Ovary (tissue), 9 donors: ENCODE data around the gene RPTOR. TPM values are rescaled to one million over a fixed set of nuclear protein-coding genes. Genes with fewer than 3 reads are reported as not detected.
"Not testable (repeated sequence)": the region's sequence is repeated elsewhere in the genome, so short reads cannot be mapped to it uniquely, and the experiment has no call there.

ENCODE experiments used
- DNase-seq, 5 donors: peaks; one replicate each; pipeline ENCODE4 v3.0.0-alpha.2; 2019 to 2020
- H3K27ac ChIP-seq, 2 donors: fragments of 200-600 bp; one replicate each; pipeline versions ENCODE4 v1.5.1 to v1.8.0; 2019 to 2022
- H3K27me3 ChIP-seq: fragments of 200-600 bp; one replicate; pipeline ENCODE4 v1.8.0; 2022
- H3K36me3 ChIP-seq: fragments of 200-600 bp; sonication (generic); one replicate; pipeline ENCODE4 v1.5.1; 2019
- H3K4me1 ChIP-seq: one replicate; pipeline ENCODE4 v1.8.1; 2013; ENCODE audit warnings: mild to moderate bottlenecking, moderate library complexity; ENCODE audit not compliant: insufficient read depth
- H3K4me3 ChIP-seq: fragments of 200-600 bp; sonication (generic); one replicate; pipeline ENCODE4 v1.5.1; 2017
- H3K9me3 ChIP-seq, 2 donors: fragments of 200-600 bp in 1 of 2; sonication (generic) in 1 of 2; one replicate each; pipeline versions ENCODE4 v1.5.1 to v1.8.1; 2013 to 2019; ENCODE audit warnings: mild to moderate bottlenecking in 1 of 2, moderate library complexity in 1 of 2
- CTCF ChIP-seq, 3 donors: fragments of 450-650 bp in 2 of 3; fragments of 200-600 bp in 1 of 3; IDR thresholded peaks; one replicate each; pipeline versions ENCODE4 v1.5.1 to v1.8.0; 2016 to 2022; ENCODE audit warnings: antibody characterized with exemption in 3 of 3, mild to moderate bottlenecking in 1 of 3
- EP300 ChIP-seq: sonication (generic); formaldehyde crosslinking; IDR thresholded peaks from one replicate; pipeline ENCODE4 v1.6.1; 2017; ENCODE audit warnings: antibody characterized with exemption
- POLR2A ChIP-seq: fragments of 450-650 bp; IDR thresholded peaks from one replicate; pipeline ENCODE4 v1.6.1; 2017; ENCODE audit warnings: antibody characterized with exemption, mild to moderate bottlenecking, moderate library complexity
- WGBS, 3 donors: extraction: QIAGEN DNeasy Blood & Tissue Kit in 1 of 3; methylation state at CpG; one replicate each; pipeline versions ENCODE4 v1.1.5 to v1.1.7; 2013 to 2017; 5-methylcytosine and 5-hydroxymethylcytosine counted together
- intact Hi-C, 4 donors: fragments of 100-400 bp; cut with DNase I; formaldehyde crosslinking; loops; one replicate each; pipeline versions ENCODE4 v1.11.0 to v1.15.1; 2022 to 2023
- polyA plus RNA-seq, 2 donors: library from polyadenylated mRNA; stranded (reverse); fragments of 200-250 nt in 1 of 2; fragments of 350-450 nt in 1 of 2; fragmentation: Illumina TruSeq in 1 of 2; extraction: RNeasy Lipid Tissue Mini Kit (QIAGEN cat#74804) in 1 of 2; gene quantifications; one replicate each; pipeline ENCODE4 v1.2.3, GENCODE V29; 2013 to 2014
- total RNA-seq, 7 donors: library from RNA; depleted of rRNA in 2 of 7; stranded (reverse); fragments of >200 nt in 2 of 7; fragmentation: NEBNext Ultra II Directional in 3 of 7; extraction: Animal tissue kit (Norgen Biotek cat#: 25700) in 3 of 7; gene quantifications; one replicate each; pipeline versions ENCODE4 v1.1.0 to v1.2.4, GENCODE V29; 2016 to 2023
- donor health status: DM: no; HTN: no; CAD: no; lungs with moderate emphysema.
- donor health status: DM: no; HTN: no; CAD: no.
- donor health status: Bipolar disorder and iron deficiency.
- donor health status: DM: yes; HTN: yes; CAD: no.
- donor health status: DM: no; HTN: no; CAD: no.
- donor health status: DM: yes; HTN: yes; CAD: no.

Gene RPTOR
- total and polyA plus RNA-seq, 9 donors: 11.1 to 41.9 (median 27.9) TPM

GRCh38 chr17:80742581-80743180 lies 198.0 kb downstream of the RPTOR start:
- Histone ChIP-seq H3K36me3 (no peaks in the 10 kb centered on the region), H3K4me3 (no peak overlapping the region), H3K4me1 (no peaks in the 10 kb centered on the region), H3K27me3 (no peaks in the 10 kb centered on the region), H3K9me3 (no peaks in the 10 kb centered on the region), H3K27ac (no peak overlapping the region)
- intact Hi-C loops: no loop called here
- TF ChIP-seq POLR2A: no peak
- no peak for TF ChIP-seq EP300
- no peak for TF ChIP-seq CTCF (IDR thresholded peaks at IDR 0.05)
- no peak for DNase-seq
- 51 to 83% (median 60%) methylated on average over 7 of the region's 7 CpGs for whole genome bisulfite sequencing, 3 donors

- no peak overlapping the region for H3K27ac ChIP-seq
- H3K4me1 ChIP-seq: no peaks in the 10 kb centered on the region
- no peak overlapping the region for H3K4me3 ChIP-seq
- H3K36me3 ChIP-seq: no peaks in the 10 kb centered on the region
- intact Hi-C loops: no loop called here
- no peaks in the 10 kb centered on the region for H3K9me3 ChIP-seq
- no peak for DNase-seq
- no peaks in the 10 kb centered on the region for H3K27me3 ChIP-seq
- TF ChIP-seq POLR2A (no peak), EP300 (no peak), CTCF (IDR thresholded peaks at IDR 0.05) (no peak)
- 36 to 55% (median 54%) methylated on average over 14 to 15 of the region's 15 CpGs for WGBS, 3 donors
Observed at GRCh38 chr17:80743181-80743771, 198.6 kb downstream of the RPTOR start.

- H3K4me3 ChIP-seq, H3K36me3 ChIP-seq, H3K27ac ChIP-seq, intact Hi-C loops, H3K4me1 ChIP-seq, H3K27me3 ChIP-seq, DNase-seq, H3K9me3 ChIP-seq: not testable (repeated sequence)
- WGBS, 3 donors: 90 to 91% methylated on average over 1 to 2 of the region's 2 CpGs; no CpG with 5 or more reads in 1 of the 3 donors
Observed at GRCh38 chr17:80743973-80744372, 199.3 kb downstream of the RPTOR start.

GRCh38 chr17:80744725-80745124 lies 200.1 kb downstream of the RPTOR start:
- intact Hi-C loops: not testable (repeated sequence)

GRCh38 chr17:80745183-80745582 lies 200.5 kb downstream of the RPTOR start:
- no peaks in the 10 kb centered on the region for H3K4me1 ChIP-seq
- TF ChIP-seq CTCF (IDR thresholded peaks at IDR 0.05): no peak
- TF ChIP-seq EP300: no peak
- no peak for TF ChIP-seq POLR2A
- no peaks in the 10 kb centered on the region for H3K9me3 ChIP-seq
- no peaks in the 10 kb centered on the region for H3K27me3 ChIP-seq
- 79 to 95% (median 93%) methylated on average over 4 of the region's 4 CpGs for WGBS, 3 donors
- no peak for DNase-seq
- H3K27ac ChIP-seq: no peak overlapping the region
- no peak overlapping the region for H3K4me3 ChIP-seq
- no peaks in the 10 kb centered on the region for H3K36me3 ChIP-seq
- intact Hi-C loops: no loop called here

More at GRCh38 chr17:80744725-80745124, 200.1 kb downstream of the RPTOR start:
- 100% methylated on average over 1 of the region's 1 CpG; no CpG with 5 or more reads in 2 of the 3 donors for WGBS, 3 donors
- not testable (repeated sequence) for H3K4me3 ChIP-seq, H3K36me3 ChIP-seq, H3K9me3 ChIP-seq, H3K27me3 ChIP-seq, H3K27ac ChIP-seq, DNase-seq, H3K4me1 ChIP-seq
